Ovary (tissue), 3 donors: Measurements from ENCODE around the gene ACOT8.

Source experiments
- POLR2A ChIP-seq: fragments of 450-650 bp; IDR thresholded peaks from one replicate; pipeline ENCODE4 v1.6.1; 2017; ENCODE audit warnings: antibody characterized with exemption, mild to moderate bottlenecking, moderate library complexity
- TF ChIP-seq, protein P1 (sequence below), 3 donors: fragments of 450-650 bp in 2 of 3; fragments of 200-600 bp in 1 of 3; IDR thresholded peaks; one replicate each; pipeline versions ENCODE4 v1.5.1 to v1.8.0; 2016 to 2022; ENCODE audit warnings: antibody characterized with exemption in 3 of 3, mild to moderate bottlenecking in 1 of 3
- donor health status: DM: no; HTN: no; CAD: no.

DNA sequence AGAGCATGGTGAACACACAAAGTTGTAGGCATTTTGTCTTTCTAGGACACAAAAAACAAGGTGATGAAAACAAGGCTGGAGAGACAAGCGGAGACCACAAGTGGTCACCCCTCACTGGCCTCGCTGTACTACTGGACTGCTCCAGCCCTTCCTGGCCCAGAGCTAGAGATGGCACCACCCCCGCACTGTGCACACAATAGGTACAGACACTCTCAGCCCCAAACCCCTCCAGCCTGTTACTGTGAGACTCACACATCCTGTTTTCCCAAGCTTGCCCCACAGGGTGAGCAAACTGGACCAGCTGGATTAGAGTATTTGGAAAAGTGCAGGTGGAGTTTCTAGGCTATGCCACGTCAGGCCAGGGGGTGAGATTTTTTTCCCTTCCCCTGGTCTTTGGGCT, 15.4 kb upstream of the ACOT8 start:
- TF ChIP-seq POLR2A, result no peak
- TF ChIP-seq, protein P1, sequence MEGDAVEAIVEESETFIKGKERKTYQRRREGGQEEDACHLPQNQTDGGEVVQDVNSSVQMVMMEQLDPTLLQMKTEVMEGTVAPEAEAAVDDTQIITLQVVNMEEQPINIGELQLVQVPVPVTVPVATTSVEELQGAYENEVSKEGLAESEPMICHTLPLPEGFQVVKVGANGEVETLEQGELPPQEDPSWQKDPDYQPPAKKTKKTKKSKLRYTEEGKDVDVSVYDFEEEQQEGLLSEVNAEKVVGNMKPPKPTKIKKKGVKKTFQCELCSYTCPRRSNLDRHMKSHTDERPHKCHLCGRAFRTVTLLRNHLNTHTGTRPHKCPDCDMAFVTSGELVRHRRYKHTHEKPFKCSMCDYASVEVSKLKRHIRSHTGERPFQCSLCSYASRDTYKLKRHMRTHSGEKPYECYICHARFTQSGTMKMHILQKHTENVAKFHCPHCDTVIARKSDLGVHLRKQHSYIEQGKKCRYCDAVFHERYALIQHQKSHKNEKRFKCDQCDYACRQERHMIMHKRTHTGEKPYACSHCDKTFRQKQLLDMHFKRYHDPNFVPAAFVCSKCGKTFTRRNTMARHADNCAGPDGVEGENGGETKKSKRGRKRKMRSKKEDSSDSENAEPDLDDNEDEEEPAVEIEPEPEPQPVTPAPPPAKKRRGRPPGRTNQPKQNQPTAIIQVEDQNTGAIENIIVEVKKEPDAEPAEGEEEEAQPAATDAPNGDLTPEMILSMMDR (IDR thresholded peaks at IDR 0.05), result no peak
